ENCODE measurements around the gene MAIP1.

DNA sequence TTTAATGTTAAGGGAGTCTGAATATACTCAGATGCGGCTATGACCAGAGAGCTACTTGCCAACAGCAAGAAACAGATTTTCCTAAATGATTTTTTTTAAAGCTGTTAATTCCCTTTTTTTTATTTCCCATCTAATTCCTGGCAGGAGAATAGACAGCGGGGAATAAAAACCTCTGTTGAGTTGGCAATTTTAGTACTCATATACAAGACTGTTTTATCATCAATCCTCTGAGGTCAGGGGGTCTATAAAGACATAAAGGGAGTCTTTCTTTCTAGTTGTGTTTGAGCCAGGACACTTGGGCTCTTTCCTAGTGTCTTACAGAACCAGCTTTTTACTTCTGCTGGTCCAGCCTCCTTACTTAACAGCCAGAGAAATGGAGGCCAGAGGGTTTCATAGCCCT lies 29.4 kb downstream of the MAIP1 start:
- no peak for TF ChIP-seq POLR2A (IDR thresholded peaks at IDR 0.05)
- TF ChIP-seq CTCF (IDR thresholded peaks at IDR 0.05), result no peak
